Smooth muscle cell of the umbilical artery (primary cell): ENCODE results near the gene RIC8B. TPM values are rescaled to one million over a fixed set of nuclear protein-coding genes. Genes with fewer than 3 reads are reported as not detected.

ENCODE experiments used
- total RNA-seq: library from RNA; depleted of rRNA; stranded (reverse); fragments of >200 nt; gene quantifications from 2 replicates; pipeline ENCODE4 v1.2.3, GENCODE V29; 2014

The RIC8B gene, protein sequence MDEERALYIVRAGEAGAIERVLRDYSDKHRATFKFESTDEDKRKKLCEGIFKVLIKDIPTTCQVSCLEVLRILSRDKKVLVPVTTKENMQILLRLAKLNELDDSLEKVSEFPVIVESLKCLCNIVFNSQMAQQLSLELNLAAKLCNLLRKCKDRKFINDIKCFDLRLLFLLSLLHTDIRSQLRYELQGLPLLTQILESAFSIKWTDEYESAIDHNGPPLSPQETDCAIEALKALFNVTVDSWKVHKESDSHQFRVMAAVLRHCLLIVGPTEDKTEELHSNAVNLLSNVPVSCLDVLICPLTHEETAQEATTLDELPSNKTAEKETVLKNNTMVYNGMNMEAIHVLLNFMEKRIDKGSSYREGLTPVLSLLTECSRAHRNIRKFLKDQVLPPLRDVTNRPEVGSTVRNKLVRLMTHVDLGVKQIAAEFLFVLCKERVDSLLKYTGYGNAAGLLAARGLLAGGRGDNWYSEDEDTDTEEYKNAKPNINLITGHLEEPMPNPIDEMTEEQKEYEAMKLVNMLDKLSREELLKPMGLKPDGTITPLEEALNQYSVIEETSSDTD
- 12.8 and 17.5 TPM in 2 replicates for total RNA-seq

DNA sequence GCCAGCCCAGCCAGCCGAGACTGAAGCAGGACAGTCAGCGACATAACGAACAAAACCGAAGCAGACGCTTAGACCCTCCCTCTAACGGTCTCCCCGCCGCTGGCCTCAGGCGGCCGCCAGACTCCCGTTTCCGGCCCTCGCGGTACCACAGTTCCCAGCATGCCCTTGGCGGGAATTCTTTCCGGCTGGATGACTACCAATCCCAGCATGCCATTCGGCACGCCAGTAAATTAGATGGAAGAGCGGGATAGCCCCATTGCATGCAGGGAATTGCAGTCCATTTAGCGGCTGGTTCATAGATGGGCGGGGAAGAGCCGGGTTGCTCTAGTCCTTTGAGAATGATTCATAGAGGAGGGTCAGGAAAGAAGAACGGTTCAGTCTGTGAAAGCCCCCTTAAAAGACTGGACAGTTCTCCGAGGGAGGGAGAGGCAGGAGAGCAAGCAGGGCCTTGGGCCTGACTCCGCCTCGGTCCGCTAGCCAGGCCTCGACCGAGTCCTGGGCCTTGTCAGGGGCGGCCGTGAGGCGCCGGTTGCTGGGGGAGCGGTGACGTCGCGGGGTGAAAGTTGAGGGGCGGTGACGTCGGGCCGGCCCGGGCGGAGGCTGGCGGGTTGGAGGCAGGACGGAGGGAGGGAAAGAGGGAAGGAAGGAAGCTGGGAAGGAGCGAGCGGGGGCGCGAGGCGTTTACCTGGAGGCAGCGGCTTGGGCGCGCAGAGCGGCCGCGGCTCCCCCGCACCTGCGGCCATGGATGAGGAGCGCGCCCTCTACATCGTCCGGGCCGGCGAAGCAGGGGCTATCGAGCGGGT is at the start of gene RIC8B:
TSS of gene RIC8B (plus strand) at position 678 of the 803 bp plus-strand sequence. CDS start at position 742, 64 bp downstream.

Other genes starting within 250 kb of the RIC8B start
- gene RFX4, start 191.7 kb upstream of the RIC8B start, total RNA-seq: not detected in 2 replicates
- gene TMEM263, start 181.2 kb downstream of the RIC8B start, total RNA-seq: 173 and 188 TPM in 2 replicates
- gene MTERF2, start 212.5 kb downstream of the RIC8B start, total RNA-seq: 3.9 and 4.1 TPM in 2 replicates